Stimulated activated naive CD8-positive, alpha-beta T cell treated with anti-CD3 and anti-CD28 coated beads, Interleukin-15, Interleukin-2, amounts not matched to agents 100 ng/mL and 50 ng/mL, for 24 hours (primary cell): ENCODE measurements around the gene SIK3.

Experiments used
- H3K27ac Mint-ChIP-seq: one replicate; pipeline ENCODE4 v1.8.0; 2021; ENCODE audit warnings: mild to moderate bottlenecking, mixed read lengths
- H3K27me3 Mint-ChIP-seq: one replicate; pipeline ENCODE4 v1.8.0; 2021; ENCODE audit warnings: mixed read lengths
- H3K36me3 Mint-ChIP-seq: one replicate; pipeline ENCODE4 v1.8.0; 2021; ENCODE audit warnings: low read depth, mixed read lengths
- H3K4me1 Mint-ChIP-seq: one replicate; pipeline ENCODE4 v1.8.0; 2021; ENCODE audit warnings: low read depth, mixed read lengths
- H3K4me3 Mint-ChIP-seq: one replicate; pipeline ENCODE4 v1.8.0; 2021; ENCODE audit warnings: mild to moderate bottlenecking, mixed read lengths
- H3K9me3 Mint-ChIP-seq: one replicate; pipeline ENCODE4 v1.8.0; 2021; ENCODE audit warnings: mixed read lengths

Gene SIK3

GRCh38 chr11:117074119-117074518, 24.1 kb downstream of the SIK3 start:
- Mint-ChIP-seq H3K4me1 (peaks cover 78% of the 10 kb centered on the region), H3K4me3 (peak overlapping the region; percentile 22), H3K27me3 (no peaks in the 10 kb centered on the region), H3K36me3 (no peaks in the 10 kb centered on the region), H3K27ac (peak overlapping the region; percentile 76), H3K9me3 (no peaks in the 10 kb centered on the region)

- Mint-ChIP-seq H3K9me3 (no peaks in the 10 kb centered on the region), H3K27ac (peak overlapping the region; percentile 76), H3K4me1 (peaks cover 78% of the 10 kb centered on the region), H3K36me3 (no peaks in the 10 kb centered on the region), H3K4me3 (peak overlapping the region; percentile 22), H3K27me3 (no peaks in the 10 kb centered on the region)
Observed at GRCh38 chr11:117073539-117073938, 24.7 kb downstream of the SIK3 start.

- Mint-ChIP-seq H3K27ac (peak overlapping the region; percentile 76), H3K4me3 (peak overlapping the region; percentile 55), H3K9me3 (no peaks in the 10 kb centered on the region), H3K4me1 (peaks cover 79% of the 10 kb centered on the region), H3K36me3 (no peaks in the 10 kb centered on the region), H3K27me3 (no peaks in the 10 kb centered on the region)
Observed at GRCh38 chr11:117072517-117073461, 25.4 kb downstream of the SIK3 start.

GRCh38 chr11:117071344-117071787, 26.9 kb downstream of the SIK3 start:
- H3K27ac Mint-ChIP-seq = no peak overlapping the region
- peaks cover 3% of the 10 kb centered on the region for H3K36me3 Mint-ChIP-seq
- H3K4me1 Mint-ChIP-seq = peaks cover 80% of the 10 kb centered on the region
- H3K27me3 Mint-ChIP-seq = no peaks in the 10 kb centered on the region
- no peak overlapping the region for H3K4me3 Mint-ChIP-seq
- no peaks in the 10 kb centered on the region for H3K9me3 Mint-ChIP-seq

GRCh38 chr11:117070016-117070415, 28.2 kb downstream of the SIK3 start:
- H3K36me3 Mint-ChIP-seq = peaks cover 7% of the 10 kb centered on the region
- no peaks in the 10 kb centered on the region for H3K27me3 Mint-ChIP-seq
- H3K4me1 Mint-ChIP-seq = peaks cover 83% of the 10 kb centered on the region
- no peak overlapping the region for H3K27ac Mint-ChIP-seq
- no peaks in the 10 kb centered on the region for H3K9me3 Mint-ChIP-seq
- H3K4me3 Mint-ChIP-seq = no peak overlapping the region

- H3K36me3 Mint-ChIP-seq = peaks cover 7% of the 10 kb centered on the region
- H3K9me3 Mint-ChIP-seq = no peaks in the 10 kb centered on the region
- no peaks in the 10 kb centered on the region for H3K27me3 Mint-ChIP-seq
- no peak overlapping the region for H3K4me3 Mint-ChIP-seq
- peak overlapping the region; percentile 28 for H3K27ac Mint-ChIP-seq
- peaks cover 86% of the 10 kb centered on the region for H3K4me1 Mint-ChIP-seq
Observed at GRCh38 chr11:117068303-117068860, 29.8 kb downstream of the SIK3 start.

- Mint-ChIP-seq H3K27me3 (no peaks in the 10 kb centered on the region), H3K4me1 (peaks cover 88% of the 10 kb centered on the region), H3K9me3 (no peaks in the 10 kb centered on the region), H3K4me3 (no peak overlapping the region), H3K36me3 (peaks cover 7% of the 10 kb centered on the region), H3K27ac (no peak overlapping the region)
Observed at GRCh38 chr11:117066959-117067358, 31.3 kb downstream of the SIK3 start.

- Mint-ChIP-seq H3K4me1 (peaks cover 92% of the 10 kb centered on the region), H3K9me3 (no peaks in the 10 kb centered on the region), H3K36me3 (peaks cover 10% of the 10 kb centered on the region), H3K27ac (peak overlapping the region; percentile 95), H3K27me3 (no peaks in the 10 kb centered on the region), H3K4me3 (peak overlapping the region; percentile 64)
Observed at GRCh38 chr11:117064275-117064674, 34.0 kb downstream of the SIK3 start.

- Mint-ChIP-seq H3K4me1 (peaks cover 94% of the 10 kb centered on the region), H3K36me3 (peaks cover 15% of the 10 kb centered on the region), H3K27me3 (no peaks in the 10 kb centered on the region), H3K4me3 (peak overlapping the region; percentile 64), H3K27ac (peak overlapping the region; percentile 95), H3K9me3 (no peaks in the 10 kb centered on the region)
Observed at GRCh38 chr11:117062498-117062897, 35.7 kb downstream of the SIK3 start.

- Mint-ChIP-seq H3K4me1 (peaks cover 85% of the 10 kb centered on the region), H3K4me3 (no peak overlapping the region), H3K36me3 (peaks cover 15% of the 10 kb centered on the region), H3K27me3 (no peaks in the 10 kb centered on the region), H3K9me3 (no peaks in the 10 kb centered on the region), H3K27ac (no peak overlapping the region)
Observed at GRCh38 chr11:117061256-117061655, 37.0 kb downstream of the SIK3 start.

- Mint-ChIP-seq H3K36me3 (peaks cover 13% of the 10 kb centered on the region), H3K4me3 (no peak overlapping the region), H3K9me3 (no peaks in the 10 kb centered on the region), H3K27ac (peak overlapping the region; percentile 2), H3K4me1 (peaks cover 72% of the 10 kb centered on the region), H3K27me3 (no peaks in the 10 kb centered on the region)
Observed at GRCh38 chr11:117059611-117060148, 38.5 kb downstream of the SIK3 start.

GRCh38 chr11:117058761-117059261, 39.4 kb downstream of the SIK3 start:
- H3K9me3 Mint-ChIP-seq = no peaks in the 10 kb centered on the region
- no peak overlapping the region for H3K4me3 Mint-ChIP-seq
- peaks cover 13% of the 10 kb centered on the region for H3K36me3 Mint-ChIP-seq
- H3K4me1 Mint-ChIP-seq = peaks cover 64% of the 10 kb centered on the region
- H3K27ac Mint-ChIP-seq = no peak overlapping the region
- no peaks in the 10 kb centered on the region for H3K27me3 Mint-ChIP-seq

- no peaks in the 10 kb centered on the region for H3K9me3 Mint-ChIP-seq
- no peak overlapping the region for H3K27ac Mint-ChIP-seq
- H3K4me1 Mint-ChIP-seq = peaks cover 53% of the 10 kb centered on the region
- no peak overlapping the region for H3K4me3 Mint-ChIP-seq
- H3K27me3 Mint-ChIP-seq = no peaks in the 10 kb centered on the region
- peaks cover 13% of the 10 kb centered on the region for H3K36me3 Mint-ChIP-seq
Observed at GRCh38 chr11:117057727-117058126, 40.5 kb downstream of the SIK3 start.

- no peaks in the 10 kb centered on the region for H3K9me3 Mint-ChIP-seq
- H3K4me1 Mint-ChIP-seq = peaks cover 49% of the 10 kb centered on the region
- no peaks in the 10 kb centered on the region for H3K27me3 Mint-ChIP-seq
- H3K27ac Mint-ChIP-seq = no peak overlapping the region
- no peak overlapping the region for H3K4me3 Mint-ChIP-seq
- H3K36me3 Mint-ChIP-seq = peaks cover 13% of the 10 kb centered on the region
Observed at GRCh38 chr11:117057317-117057716, 40.9 kb downstream of the SIK3 start.

- H3K36me3 Mint-ChIP-seq = peaks cover 13% of the 10 kb centered on the region
- peaks cover 38% of the 10 kb centered on the region for H3K4me1 Mint-ChIP-seq
- H3K4me3 Mint-ChIP-seq = no peak overlapping the region
- H3K9me3 Mint-ChIP-seq = no peaks in the 10 kb centered on the region
- H3K27ac Mint-ChIP-seq = no peak overlapping the region
- H3K27me3 Mint-ChIP-seq = no peaks in the 10 kb centered on the region
Observed at GRCh38 chr11:117055469-117055868, 42.8 kb downstream of the SIK3 start.
